NCI-H748 treated with DMSO at 0.1 percent for 48 hours (cell line): Measurements from ENCODE around the gene WFDC12.
"Not testable (repeated sequence)": the region's sequence is repeated elsewhere in the genome, so short reads cannot be mapped to it uniquely, and the experiment has no call there.

Experiments used
- DNase-seq: peaks from one replicate; lab custom pipeline; 2025; lab: John Stamatoyannopoulos, UW

Gene WFDC12, protein sequence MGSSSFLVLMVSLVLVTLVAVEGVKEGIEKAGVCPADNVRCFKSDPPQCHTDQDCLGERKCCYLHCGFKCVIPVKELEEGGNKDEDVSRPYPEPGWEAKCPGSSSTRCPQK

GRCh38 chr20:45124365-45124764 lies at the start of gene WFDC12:
Gene WFDC12, minus strand, starts transcription at chr20:45124465. Its CDS starts 18 bp downstream, at chr20:45124447.
- DNase-seq = no peak

DNA sequence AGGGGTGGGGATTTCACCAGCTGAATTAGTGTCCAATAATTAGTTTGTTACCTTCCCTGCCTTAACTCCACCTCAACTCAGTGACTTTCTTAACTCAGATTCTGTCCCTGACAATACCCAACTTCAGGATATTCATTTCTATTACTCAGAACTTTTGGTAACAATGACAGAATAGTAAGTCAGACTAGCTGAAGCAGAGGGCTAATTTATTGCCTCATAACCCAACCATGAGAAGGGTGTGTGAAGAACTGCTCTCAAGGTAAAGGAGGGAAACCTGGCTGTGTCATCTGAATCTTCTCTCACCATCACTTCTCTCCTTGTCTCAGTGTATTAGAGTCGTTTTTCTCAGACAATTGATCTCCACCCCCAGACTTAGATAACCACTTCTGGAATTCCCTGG lies 49.3 kb upstream of the WFDC12 start:
- DNase-seq = no peak

GRCh38 chr20:45164906-45165305 lies 40.6 kb upstream of the WFDC12 start:
- DNase-seq = no peak

DNA sequence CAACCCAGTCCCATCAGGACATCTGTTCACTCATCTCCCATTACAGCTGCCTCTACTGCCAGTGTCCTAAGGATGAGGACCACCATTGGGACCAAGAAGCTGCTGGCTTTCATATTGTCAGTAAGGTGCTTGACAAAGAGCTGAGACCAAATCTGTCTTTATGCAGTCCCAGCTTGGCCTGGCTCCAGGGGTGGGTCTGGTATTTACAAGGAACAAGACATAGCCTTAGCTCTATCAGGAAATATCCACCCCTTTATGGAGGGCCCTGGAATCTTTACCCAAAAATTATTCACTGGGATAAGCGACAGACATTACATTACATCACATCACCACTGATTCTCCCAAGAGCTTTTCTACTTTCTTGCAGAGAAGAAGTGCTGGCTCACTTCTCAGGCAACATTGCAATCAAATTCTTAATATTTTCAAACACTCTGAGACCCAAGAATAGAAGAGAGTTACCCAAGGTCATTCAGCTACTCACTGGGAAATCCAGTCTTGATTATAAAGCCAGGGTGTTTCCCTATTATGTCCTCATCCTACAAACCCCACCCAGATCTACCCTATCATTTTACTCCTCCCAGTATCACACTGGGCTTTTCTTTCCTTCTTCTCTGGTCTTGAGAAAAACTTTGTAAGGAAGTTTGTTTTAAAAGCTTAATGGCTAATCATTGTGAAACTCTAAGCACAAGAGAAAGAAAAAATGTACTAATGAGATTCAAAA lies 39.0 kb upstream of the WFDC12 start:
- DNase-seq = no peak

GRCh38 chr20:45157962-45158361 lies 33.7 kb upstream of the WFDC12 start:
- no peak for DNase-seq

DNA sequence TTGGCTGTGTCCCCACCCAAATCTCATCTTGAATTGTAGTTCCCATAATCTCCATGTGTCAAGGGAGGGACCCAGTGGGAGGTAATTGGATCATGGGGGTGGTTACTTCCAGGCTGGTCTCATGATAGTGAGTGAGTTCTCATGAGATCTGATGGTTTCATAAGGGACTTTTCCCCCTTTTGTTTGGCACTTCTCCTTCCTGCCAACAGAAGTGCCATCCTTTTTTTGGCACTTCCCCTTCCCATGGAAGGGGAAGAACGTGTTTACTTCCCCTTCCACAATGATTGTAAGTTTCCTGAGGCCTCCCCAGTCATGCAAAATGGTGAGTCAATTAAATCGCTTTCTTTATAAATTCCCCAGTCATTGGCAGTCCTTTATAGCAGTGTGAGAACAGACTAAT lies 32.4 kb upstream of the WFDC12 start:
- no peak for DNase-seq

DNA sequence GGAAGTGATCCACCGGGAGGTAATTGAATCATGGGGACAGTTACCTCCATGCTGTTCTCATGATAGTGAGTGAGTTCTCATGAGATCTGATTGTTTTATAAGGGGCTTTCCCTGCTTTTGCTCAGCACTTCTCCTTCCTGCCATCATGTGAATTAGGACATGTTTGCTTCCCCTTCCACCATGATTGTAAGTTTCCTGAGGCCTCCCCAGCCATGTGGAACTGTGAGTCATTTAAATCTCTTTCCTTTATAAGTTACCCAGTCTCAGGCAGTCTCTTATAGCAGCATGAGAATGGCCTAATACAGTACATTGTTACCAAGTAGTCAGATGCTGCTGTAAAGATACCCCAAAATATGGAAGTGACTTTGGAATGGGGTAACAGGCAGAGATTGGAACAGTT lies 30.5 kb upstream of the WFDC12 start:
- not testable (repeated sequence) for DNase-seq

GRCh38 chr20:45154183-45154582 lies 29.9 kb upstream of the WFDC12 start:
- DNase-seq = no peak

- no peak for DNase-seq
Measured at GRCh38 chr20:45153752-45154151, 29.5 kb upstream of the WFDC12 start.

DNA sequence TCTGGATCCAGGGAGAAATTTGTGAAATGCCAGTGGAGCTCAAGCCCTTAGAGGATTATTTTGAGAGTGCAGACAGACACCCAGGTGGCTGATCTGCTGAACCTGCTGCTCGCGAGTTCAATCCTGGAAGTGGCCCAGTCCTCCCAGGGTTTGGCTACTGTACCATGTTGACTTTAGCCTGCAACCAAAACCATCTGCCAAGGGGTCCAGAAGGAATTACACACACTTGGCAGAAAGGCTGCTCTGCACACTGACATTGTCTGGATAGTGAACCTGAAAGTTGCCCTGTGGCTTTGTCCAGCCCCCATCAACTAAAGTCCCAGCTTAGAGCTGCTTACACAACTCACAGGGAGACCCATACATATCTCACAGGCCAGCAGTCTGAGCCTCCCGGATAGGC lies 28.9 kb upstream of the WFDC12 start:
- no peak for DNase-seq

GRCh38 chr20:45152405-45152804 lies 28.1 kb upstream of the WFDC12 start:
- no peak for DNase-seq

GRCh38 chr20:45149062-45149461 lies 24.8 kb upstream of the WFDC12 start:
- no peak for DNase-seq

- no peak for DNase-seq
Measured at GRCh38 chr20:45140836-45141235, 16.6 kb upstream of the WFDC12 start.

DNA sequence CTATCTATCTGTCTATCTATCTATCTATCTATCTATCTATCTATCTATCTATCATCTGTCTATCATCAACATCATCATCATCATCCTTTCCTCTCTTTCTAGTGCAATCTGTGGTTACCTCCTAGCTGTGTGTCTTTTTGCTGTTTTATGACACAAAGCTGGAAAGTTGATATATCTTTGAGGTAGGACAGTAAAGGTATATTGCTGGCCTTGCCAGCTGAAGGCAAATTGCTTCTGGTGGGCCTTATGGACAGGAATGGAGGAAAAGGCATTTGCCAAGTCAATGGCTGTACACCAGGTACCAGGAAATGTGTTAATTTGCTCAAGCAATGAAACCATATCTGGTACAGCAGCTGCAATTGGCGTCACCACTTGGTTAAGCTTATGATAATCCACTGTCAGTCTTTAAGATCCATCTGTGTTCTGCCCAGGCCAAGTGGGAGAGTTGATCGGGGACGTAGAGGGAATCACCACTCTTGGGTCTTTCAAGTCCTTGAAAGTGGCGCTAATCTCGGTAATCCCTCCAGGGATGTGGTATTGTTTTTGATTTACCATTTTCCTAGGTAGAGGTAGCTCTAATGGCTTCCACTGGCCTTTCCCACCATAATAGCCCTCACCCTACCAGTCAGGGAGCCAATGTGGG lies 15.6 kb upstream of the WFDC12 start:
- DNase-seq = not testable (repeated sequence)

- no peak for DNase-seq
Measured at GRCh38 chr20:45138561-45139300, 14.5 kb upstream of the WFDC12 start.

GRCh38 chr20:45136911-45137310 lies 12.6 kb upstream of the WFDC12 start:
- DNase-seq = no peak

GRCh38 chr20:45128099-45128498 lies 3.8 kb upstream of the WFDC12 start:
- no peak for DNase-seq

DNA sequence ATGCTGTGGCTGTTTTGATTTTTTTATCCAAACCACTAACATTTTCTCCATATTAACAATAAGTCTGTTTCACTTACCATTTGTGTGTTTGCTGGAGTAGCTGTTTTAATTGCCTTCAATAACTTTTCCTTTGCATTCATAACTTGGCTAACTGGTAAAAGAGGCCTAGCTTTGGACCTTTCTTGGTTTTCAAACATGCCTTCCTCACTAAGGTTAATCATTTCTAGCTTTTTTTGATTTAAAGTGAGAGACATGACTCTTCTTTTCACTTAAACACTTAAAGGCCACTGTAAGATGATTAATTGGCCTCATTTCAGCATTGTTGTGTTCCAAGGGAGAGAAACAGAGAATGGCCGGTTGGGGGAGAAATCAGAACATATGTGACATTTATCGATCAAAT lies 2.9 kb downstream of the WFDC12 start:
- no peak for DNase-seq

GRCh38 chr20:45119556-45120266 lies 4.6 kb downstream of the WFDC12 start:
- no peak for DNase-seq

DNA sequence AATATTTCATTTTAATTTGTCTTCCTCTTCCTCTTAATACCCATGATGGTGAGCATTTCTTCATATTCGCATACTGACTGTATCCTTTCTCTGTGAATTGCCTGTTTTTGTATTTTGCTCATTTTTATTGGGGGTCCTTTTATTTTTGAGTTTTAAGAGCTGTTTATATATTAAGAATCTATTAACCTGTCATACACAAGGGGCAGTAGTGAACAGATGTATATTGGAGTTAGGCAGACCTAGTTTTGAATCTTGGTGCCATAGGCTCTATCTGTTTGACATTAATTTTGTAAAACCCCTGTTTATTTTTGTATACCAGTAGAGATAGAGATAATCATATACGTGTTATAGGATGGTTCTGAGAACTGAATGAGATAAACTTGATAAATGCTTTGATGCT lies 6.2 kb downstream of the WFDC12 start:
- DNase-seq = no peak

DNA sequence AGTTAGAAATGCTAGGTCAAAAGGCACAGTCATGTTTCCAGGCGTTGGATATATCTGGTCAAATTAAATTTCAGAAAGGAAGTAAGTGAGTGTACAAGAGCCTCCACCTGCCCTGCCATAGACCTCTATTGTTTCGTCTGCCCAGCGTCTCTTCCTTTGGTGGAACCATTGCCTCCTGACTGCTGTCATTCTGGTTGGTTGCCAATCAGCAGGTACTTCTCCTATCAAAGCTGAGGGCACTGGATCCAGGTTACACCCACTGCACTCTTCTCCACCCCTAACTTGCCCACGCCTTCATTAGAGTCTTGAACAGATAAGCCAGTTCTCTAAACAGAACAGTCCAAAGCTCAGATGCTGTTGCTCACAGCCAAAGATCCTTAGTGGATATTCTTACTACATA lies 6.7 kb downstream of the WFDC12 start:
- no peak for DNase-seq

DNA sequence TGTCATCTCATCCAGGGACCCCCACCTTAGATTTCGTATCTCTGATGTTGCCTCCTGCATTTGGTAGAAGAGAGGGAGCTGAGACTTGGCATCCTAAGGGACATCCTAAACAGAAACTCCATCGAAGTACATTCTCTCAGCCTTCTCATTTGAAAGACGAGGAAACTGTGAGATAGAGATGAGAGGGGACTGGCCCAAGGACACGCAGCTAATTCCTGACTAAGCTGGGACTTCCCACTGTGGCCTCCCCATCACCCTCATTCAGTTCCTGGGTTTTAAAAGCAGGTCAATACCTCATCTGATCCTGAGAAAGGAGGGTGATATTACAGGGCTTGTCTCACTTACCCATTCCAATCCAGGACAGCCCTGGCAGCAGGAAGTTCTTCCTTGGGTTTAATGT lies 8.4 kb downstream of the WFDC12 start:
- no peak for DNase-seq
